HepG2 (cell line): ENCODE measurements around the gene ZMIZ1. TPM values are rescaled to one million over a fixed set of nuclear protein-coding genes. Genes with fewer than 3 reads are reported as not detected.

Experiments
- ATRX ChIP-seq: sonication (generic); formaldehyde crosslinking; IDR thresholded peaks from 2 replicates; pipeline ENCODE4 v1.4.0; 2020; ENCODE audit warnings: missing genetic modification reagents, borderline replicate concordance
- DDIT3 ChIP-seq: sonication (generic); formaldehyde crosslinking; IDR thresholded peaks from 2 replicates; pipeline ENCODE4 v1.4.0; 2020; ENCODE audit warnings: mild to moderate bottlenecking, missing genetic modification reagents
- DRAP1 ChIP-seq: IDR thresholded peaks from 2 replicates; pipeline ENCODE4 v1.6.1; 2016; ENCODE audit warnings: missing genetic modification reagents, missing compliant biosample characterization
- ETS1 ChIP-seq: sonication (generic); formaldehyde crosslinking; IDR thresholded peaks from 2 replicates; pipeline ENCODE4 v1.4.0; 2020; ENCODE audit warnings: missing genetic modification reagents
- GATAD1 ChIP-seq: IDR thresholded peaks from 2 replicates; pipeline ENCODE4 v1.6.1; 2016; ENCODE audit warnings: missing genetic modification reagents, missing compliant biosample characterization
- GRHL1 ChIP-seq: sonication (generic); formaldehyde crosslinking; conservative IDR thresholded peaks from 2 replicates; pipeline ENCODE4 v1.8.0; 2022; ENCODE audit warnings: missing genetic modification reagents
- HNRNPL ChIP-seq: fragments of 200-400 bp; formaldehyde crosslinking; IDR thresholded peaks from 2 replicates; pipeline ENCODE4 v1.6.1; 2017; ENCODE audit warnings: mild to moderate bottlenecking, low read depth, low read length
- HOMEZ ChIP-seq: IDR thresholded peaks from 2 replicates; pipeline ENCODE4 v1.6.1; 2016; ENCODE audit warnings: low read depth
- IKZF1 ChIP-seq: fragments of 450-650 bp; IDR thresholded peaks from 2 replicates; pipeline ENCODE4 v1.7.1; 2016
- IRF9 ChIP-seq: sonication (generic); formaldehyde crosslinking; IDR thresholded peaks from 2 replicates; pipeline ENCODE4 v1.8.0; 2022; ENCODE audit warnings: missing genetic modification reagents, mild to moderate bottlenecking, borderline replicate concordance
- MBD4 ChIP-seq: IDR thresholded peaks from 2 replicates; pipeline ENCODE4 v1.6.1; 2012; ENCODE audit warnings: low read length, inconsistent platforms, borderline replicate concordance
- MIER2 ChIP-seq: IDR thresholded peaks from 2 replicates; pipeline ENCODE4 v1.6.1; 2016; ENCODE audit warnings: missing biosample characterization, missing genetic modification reagents
- MLLT10 ChIP-seq: sonication (generic); formaldehyde crosslinking; IDR thresholded peaks from 2 replicates; pipeline ENCODE4 v1.4.0; 2020; ENCODE audit warnings: missing genetic modification reagents
- MYPOP ChIP-seq: sonication (generic); formaldehyde crosslinking; IDR thresholded peaks from 2 replicates; pipeline ENCODE4 v1.8.1; 2023; ENCODE audit warnings: mild to moderate bottlenecking, moderate library complexity, missing genetic modification reagents
- PCBP2 ChIP-seq: fragments of 200-400 bp; formaldehyde crosslinking; optimal IDR thresholded peaks from 2 replicates; pipeline ENCODE3; 2018; ENCODE audit warnings: low read length, low read depth; ENCODE audit not compliant: poor library complexity, severe bottlenecking
- POLR2AphosphoS2 ChIP-seq: IDR thresholded peaks from 2 replicates; pipeline ENCODE4 v1.6.1; 2011; ENCODE audit warnings: low read depth, low read length, improper control_type of control experiment
- SOX13 ChIP-seq, 3 experiments: fragments of 450-650 bp in 1 of 3; sonication (generic) in 1 of 3; formaldehyde crosslinking in 1 of 3; IDR thresholded peaks in 2 of 3; conservative IDR thresholded peaks in 1 of 3; 2 replicates each; pipeline versions ENCODE4 v1.5.0 to v1.6.1; 2016 to 2020; ENCODE audit warnings: antibody characterized with exemption in 1 of 3, mild to moderate bottlenecking in 1 of 3, missing compliant biosample characterization in 1 of 3, missing genetic modification reagents in 1 of 3, moderate library complexity in 1 of 3
- TFDP2 ChIP-seq: sonication (generic); formaldehyde crosslinking; IDR thresholded peaks from 2 replicates; pipeline ENCODE4 v1.4.0; 2020; ENCODE audit warnings: missing genetic modification reagents
- YEATS4 ChIP-seq: sonication (generic); formaldehyde crosslinking; IDR thresholded peaks from 2 replicates; pipeline ENCODE4 v1.4.0; 2020; ENCODE audit warnings: missing genetic modification reagents, borderline replicate concordance
- ZNF230 ChIP-seq: sonication (generic); formaldehyde crosslinking; IDR thresholded peaks from 2 replicates; pipeline ENCODE4 v1.4.0; 2020; ENCODE audit warnings: mild to moderate bottlenecking, missing genetic modification reagents
- ZNF343 ChIP-seq: sonication (generic); formaldehyde crosslinking; IDR thresholded peaks from 2 replicates; pipeline ENCODE4 v1.4.0; 2020; ENCODE audit warnings: mild to moderate bottlenecking, missing genetic modification reagents
- polyA plus RNA-seq, 8 experiments: library from polyadenylated mRNA; depleted of rRNA in 3 of 8; stranded (reverse) in 7 of 8; unstranded in 1 of 8; fragments of >200 nt; fragmentation: Illumina TruSeq in 4 of 8; extraction: Trizol in 4 of 8; gene quantifications; 2 replicates each; pipeline versions ENCODE4 v1.2.1 to v1.2.3, GENCODE V29; 2011 to 2016; ENCODE audit warnings: low read depth in 4 of 8, missing spikeins in 1 of 8, mixed read lengths in 1 of 8; ENCODE audit not compliant: insufficient read depth in 1 of 8
- total RNA-seq, 5 experiments: library from RNA; depleted of rRNA; stranded (reverse); fragments of >200 nt; fragmentation: Illumina TruSeq; extraction: Trizol; gene quantifications; 2 replicates each; pipeline ENCODE4 v1.2.3, GENCODE V29; 2016; ENCODE audit warnings: low read depth in 1 of 5

Gene ZMIZ1
- total and polyA plus RNA-seq, 2 of the 13 experiments (the other 11 are each of a cell fraction or from before 2014, with no cell fraction given), result 5.3 to 10.2 TPM

GRCh38 chr10:79105150-79105739, 36.5 kb downstream of the ZMIZ1 start (continued):
- TF ChIP-seq TFDP2 (CRISPR knock-in tag) (no peak), ETS1 (CRISPR knock-in tag) (no peak), HOMEZ (CRISPR knock-in tag) (no peak), DDIT3 (CRISPR knock-in tag) (no peak), MYPOP (no peak), POLR2AphosphoS2 (no peak), IKZF1 (no peak), HNRNPL (no peak), DRAP1 (CRISPR knock-in tag) (peak; percentile 54; the same call in 1 of the 2 replicates), IRF9 (CRISPR knock-in tag) (no peak), ATRX (CRISPR knock-in tag) (no peak), ZNF343 (CRISPR knock-in tag) (no peak), MLLT10 (CRISPR knock-in tag) (no peak), MBD4 (no peak), GATAD1 (CRISPR knock-in tag) (0 out of 2 replicates have a peak, but pooled peaks have one; percentile 36), YEATS4 (CRISPR knock-in tag) (no peak), MIER2 (CRISPR knock-in tag) (no peak), ZNF230 (no peak), PCBP2 (no peak), SOX13 (IDR thresholded peaks at IDR 0.05) (no peak), SOX13 (CRISPR knock-in tag; conservative IDR thresholded peaks at IDR 0.05 in 1 of 2, IDR thresholded peaks at IDR 0.05 in 1 of 2) (peak in 1 of 2 experiments; percentile 80; a peak in 2 of 4 replicates), GRHL1 (CRISPR knock-in tag) (no peak)
